HuH-7 (cell line): ENCODE data around the gene NXN.
"Not testable (repeated sequence)": the region's sequence is repeated elsewhere in the genome, so short reads cannot be mapped to it uniquely, and the experiment has no call there.

Source experiments
- DNase-seq: peaks from one replicate; pipeline ENCODE4 v3.0.0; 2011; ENCODE audit warnings: low spot score

NXN gene

DNA sequence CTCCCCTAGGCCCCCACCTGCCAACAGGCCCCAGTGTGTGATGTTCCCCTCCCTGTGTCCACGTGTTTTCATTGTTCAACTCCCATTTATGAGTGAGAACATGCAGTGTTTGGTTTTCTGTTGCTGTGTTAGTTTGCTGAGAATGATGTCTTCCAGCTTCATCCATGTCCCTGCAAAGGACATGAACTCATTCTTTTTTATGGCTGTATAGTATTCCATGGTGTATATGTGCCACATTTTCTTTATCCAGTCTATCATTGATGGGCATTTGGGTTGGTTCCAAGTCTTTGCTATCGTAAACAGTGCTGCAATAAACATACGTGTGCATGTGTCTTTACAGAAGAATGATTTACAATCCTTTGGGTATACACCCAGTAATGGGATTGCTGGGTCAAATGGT lies 150.0 kb downstream of the NXN start:
- DNase-seq, result not testable (repeated sequence)

- DNase-seq, result no peak
These were observed 150.8 kb downstream of the NXN start for GRCh38 chr17:828761-829160.

- no peak for DNase-seq
These were observed 152.8 kb downstream of the NXN start for GRCh38 chr17:826778-827177.

GRCh38 chr17:825216-825615 lies 154.4 kb downstream of the NXN start:
- no peak for DNase-seq

DNA sequence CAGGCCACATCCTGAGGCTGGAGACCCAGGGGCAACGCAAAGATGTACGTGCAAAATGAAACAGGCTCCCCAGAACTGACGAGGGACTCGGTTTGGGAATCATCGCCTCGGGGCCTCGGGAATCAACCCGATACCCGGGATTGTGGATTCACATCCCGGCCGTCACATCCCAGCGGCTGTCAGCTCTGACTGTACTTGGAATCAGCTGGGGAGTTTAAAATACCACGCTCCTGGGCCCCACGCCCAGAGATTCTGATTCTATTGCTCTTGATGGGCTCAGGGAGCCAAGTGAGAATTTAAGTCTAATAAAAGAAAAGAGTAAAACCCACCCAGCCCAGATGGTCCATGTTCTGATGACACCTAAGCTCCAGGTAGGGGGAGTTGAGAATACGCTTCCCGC lies 155.2 kb downstream of the NXN start:
- DNase-seq, result no peak

- no peak for DNase-seq
These were observed 156.1 kb downstream of the NXN start for GRCh38 chr17:823501-823902.

DNA sequence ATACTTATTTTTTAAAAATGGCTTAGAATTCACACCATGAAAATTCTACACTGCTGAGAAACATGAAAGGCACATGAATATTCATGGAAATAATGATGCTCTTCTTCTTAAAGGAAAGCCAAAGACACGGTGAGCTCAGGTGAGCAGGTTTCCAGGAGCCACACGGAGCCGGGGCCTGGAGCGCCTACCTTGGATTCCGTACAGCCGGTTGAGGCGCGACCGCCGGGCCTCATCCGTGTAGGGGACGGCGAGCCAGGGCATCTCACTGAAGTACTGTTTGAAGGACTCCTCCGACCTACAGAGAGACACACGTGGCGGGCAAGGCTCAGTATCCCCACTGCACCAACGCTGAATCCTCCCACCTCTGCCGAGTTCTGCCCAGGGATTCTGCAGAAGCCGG lies 160.3 kb downstream of the NXN start:
- DNase-seq, result no peak

- no peak for DNase-seq
These were observed 165.2 kb downstream of the NXN start for GRCh38 chr17:814371-814770.

DNA sequence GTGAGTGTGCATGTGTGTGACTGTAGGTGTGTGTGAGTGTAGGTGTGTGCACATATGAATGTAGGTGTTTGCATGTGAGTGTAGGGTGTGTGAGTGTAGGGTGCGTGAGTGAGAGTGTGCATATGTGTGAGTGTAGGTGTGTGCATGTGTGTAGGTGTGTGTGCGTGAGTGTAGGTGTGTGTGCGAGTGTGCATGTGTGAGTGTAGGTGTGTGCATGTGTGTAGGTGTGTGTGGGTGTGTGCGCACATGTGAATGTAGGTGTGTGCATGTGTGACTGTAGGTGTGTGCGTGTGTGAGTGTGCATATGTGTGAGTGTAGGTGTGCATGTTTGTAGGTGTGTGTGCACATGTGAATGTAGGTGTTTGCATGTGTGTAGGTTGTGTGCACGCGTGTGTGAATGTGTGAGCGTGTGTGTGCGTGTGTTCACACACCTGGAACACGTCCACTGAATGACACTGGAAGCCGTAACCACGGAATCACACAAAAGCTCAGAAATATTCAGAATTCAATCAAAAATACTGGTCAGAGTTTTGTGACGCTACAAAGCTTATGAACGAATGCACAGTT lies 166.9 kb downstream of the NXN start:
- DNase-seq, result no peak

GRCh38 chr17:811051-811784 lies 168.4 kb downstream of the NXN start:
- DNase-seq, result no peak

GRCh38 chr17:807523-808294 lies 171.9 kb downstream of the NXN start:
- DNase-seq, result no peak

GRCh38 chr17:806781-807522 lies 172.6 kb downstream of the NXN start:
- DNase-seq, result no peak

DNA sequence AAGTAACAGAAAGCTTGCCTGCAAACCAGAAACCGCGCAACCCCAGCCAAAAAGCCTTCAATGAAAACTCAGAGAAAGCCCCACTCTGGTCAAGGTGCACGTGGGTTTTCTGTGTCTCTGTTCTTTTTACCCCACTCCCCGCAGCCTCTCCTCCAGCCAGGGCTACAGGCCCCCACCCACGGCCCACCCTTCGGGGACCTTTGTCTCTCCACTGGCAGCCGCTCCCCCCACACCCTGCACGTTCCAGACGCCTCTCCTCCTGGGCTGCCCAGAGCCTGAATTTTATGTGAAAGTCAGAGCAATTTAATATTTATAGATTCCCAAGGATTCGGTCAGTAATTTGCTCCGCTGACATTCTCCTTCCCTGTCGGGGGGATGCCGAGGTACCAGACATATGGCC lies 173.2 kb downstream of the NXN start:
- no peak for DNase-seq

DNA sequence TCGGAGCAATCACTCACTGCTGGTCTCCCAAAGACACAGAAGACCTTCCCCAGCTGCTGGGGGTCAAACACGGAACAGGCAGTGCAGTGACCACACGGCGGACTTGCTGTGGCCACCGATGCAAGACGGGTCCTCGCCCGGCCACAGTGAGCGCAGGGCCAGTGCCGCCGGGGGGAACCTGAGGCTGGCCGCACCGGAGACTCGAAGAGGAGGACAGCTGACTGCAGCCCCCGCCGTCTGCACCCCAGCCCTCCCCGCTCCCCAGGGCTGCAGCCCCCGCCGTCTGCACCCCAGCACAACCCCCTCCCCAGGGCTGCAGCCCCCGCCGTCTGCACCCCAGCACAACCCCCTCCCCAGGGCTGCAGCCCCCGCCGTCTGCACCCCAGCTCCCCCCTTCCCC lies 173.7 kb downstream of the NXN start:
- DNase-seq, result not testable (repeated sequence)

GRCh38 chr17:804541-805435 lies 174.8 kb downstream of the NXN start:
- no peak for DNase-seq

GRCh38 chr17:802901-803881 lies 176.4 kb downstream of the NXN start:
- no peak for DNase-seq

DNA sequence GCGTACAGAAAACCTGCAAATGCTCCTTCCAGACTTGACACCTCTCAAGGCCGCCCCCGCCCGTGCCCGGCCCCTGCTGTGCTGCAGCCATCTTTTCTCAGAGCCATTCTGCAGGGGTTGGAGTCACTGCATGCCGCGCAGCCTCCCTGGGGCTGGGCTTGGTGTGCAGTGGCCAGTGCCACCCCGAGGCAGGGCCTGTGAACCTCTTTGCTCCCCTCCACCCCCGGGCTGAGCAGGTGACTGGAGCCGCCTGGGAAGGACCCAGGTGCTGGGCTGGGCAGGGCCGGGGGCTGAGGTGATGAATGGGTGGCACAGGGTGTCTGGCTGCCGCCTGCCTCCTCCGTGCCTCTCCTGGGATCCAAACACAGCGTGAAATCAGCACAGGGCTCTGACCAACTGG lies 177.1 kb downstream of the NXN start:
- DNase-seq, result no peak

- DNase-seq, result peak; percentile 44
These were observed 177.9 kb downstream of the NXN start for GRCh38 chr17:801660-802059.

- no peak for DNase-seq
These were observed 178.9 kb downstream of the NXN start for GRCh38 chr17:800446-801242.

- no peak for DNase-seq
These were observed 180.3 kb downstream of the NXN start for GRCh38 chr17:799261-799660.
